ENCODE data around the gene ARHGAP10.

ARHGAP10 gene

GRCh38 chr4:147965873-147966272 lies 234.0 kb downstream of the ARHGAP10 start:
- TF ChIP-seq, protein P1, sequence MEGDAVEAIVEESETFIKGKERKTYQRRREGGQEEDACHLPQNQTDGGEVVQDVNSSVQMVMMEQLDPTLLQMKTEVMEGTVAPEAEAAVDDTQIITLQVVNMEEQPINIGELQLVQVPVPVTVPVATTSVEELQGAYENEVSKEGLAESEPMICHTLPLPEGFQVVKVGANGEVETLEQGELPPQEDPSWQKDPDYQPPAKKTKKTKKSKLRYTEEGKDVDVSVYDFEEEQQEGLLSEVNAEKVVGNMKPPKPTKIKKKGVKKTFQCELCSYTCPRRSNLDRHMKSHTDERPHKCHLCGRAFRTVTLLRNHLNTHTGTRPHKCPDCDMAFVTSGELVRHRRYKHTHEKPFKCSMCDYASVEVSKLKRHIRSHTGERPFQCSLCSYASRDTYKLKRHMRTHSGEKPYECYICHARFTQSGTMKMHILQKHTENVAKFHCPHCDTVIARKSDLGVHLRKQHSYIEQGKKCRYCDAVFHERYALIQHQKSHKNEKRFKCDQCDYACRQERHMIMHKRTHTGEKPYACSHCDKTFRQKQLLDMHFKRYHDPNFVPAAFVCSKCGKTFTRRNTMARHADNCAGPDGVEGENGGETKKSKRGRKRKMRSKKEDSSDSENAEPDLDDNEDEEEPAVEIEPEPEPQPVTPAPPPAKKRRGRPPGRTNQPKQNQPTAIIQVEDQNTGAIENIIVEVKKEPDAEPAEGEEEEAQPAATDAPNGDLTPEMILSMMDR (IDR thresholded peaks at IDR 0.05): no peak
- Mint-ChIP-seq H3K27ac (no peak overlapping the region), H3K4me1 (peaks cover 32% of the 10 kb centered on the region), H3K36me3 (ENCODE audit: low read depth) (peaks cover 53% of the 10 kb centered on the region), H3K27me3 (ENCODE audit: low read depth, poor library complexity) (peaks cover 5% of the 10 kb centered on the region), H3K4me3 (no peak overlapping the region), H3K9me3 (no peaks in the 10 kb centered on the region)
- no peak for DNase-seq

- TF ChIP-seq, protein P1 (IDR thresholded peaks at IDR 0.05): no peak
- H3K27ac Mint-ChIP-seq: peak overlapping the region; percentile 31
Observed at GRCh38 chr4:147968641-147969040, 236.8 kb downstream of the ARHGAP10 start.

DNA sequence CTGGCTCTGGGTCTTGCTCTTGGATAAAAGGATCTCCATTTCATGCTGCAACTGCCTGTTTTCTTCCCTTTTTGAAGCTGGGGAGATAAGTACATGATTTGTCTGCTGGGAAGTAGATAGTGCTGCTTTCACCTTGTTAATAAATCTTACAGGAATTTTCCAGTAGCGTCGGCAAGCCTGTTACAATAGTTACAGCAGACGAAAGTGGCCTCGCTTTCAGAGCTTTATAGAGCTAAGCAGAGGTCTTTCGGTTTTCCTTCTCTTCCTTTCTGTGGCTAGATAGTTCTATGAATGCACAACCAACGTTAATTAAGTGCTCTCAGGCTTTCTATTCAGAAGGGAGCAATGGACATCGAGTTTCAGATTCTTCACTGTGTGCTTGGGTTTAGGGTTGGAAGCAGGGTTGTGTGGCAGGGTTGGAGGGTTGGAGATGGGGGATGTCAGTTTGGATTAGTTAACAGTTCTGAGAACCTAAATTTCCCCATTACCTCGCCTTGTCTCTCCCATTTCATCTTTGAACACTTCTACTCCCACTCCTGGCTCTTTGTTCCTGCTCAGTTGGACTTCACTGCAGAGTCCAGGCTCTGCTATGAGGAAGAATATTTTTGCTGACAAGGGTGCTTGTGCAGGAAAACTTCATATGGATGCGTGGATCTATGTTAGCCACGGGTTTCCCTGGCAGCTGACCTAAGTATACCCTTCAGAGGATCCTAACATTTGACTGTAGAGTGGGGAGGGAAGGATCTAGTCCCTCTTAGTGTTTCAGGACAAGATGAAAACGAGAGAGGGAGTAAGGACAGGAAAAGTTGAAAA lies 237.9 kb downstream of the ARHGAP10 start:
- Mint-ChIP-seq H3K27ac (peak overlapping the region; percentile 87), H3K4me1 (peaks cover 28% of the 10 kb centered on the region), H3K36me3 (ENCODE audit: low read depth) (peaks cover 65% of the 10 kb centered on the region), H3K4me3 (no peak overlapping the region), H3K27me3 (ENCODE audit: low read depth, poor library complexity) (peaks cover 2% of the 10 kb centered on the region), H3K9me3 (peaks cover 8% of the 10 kb centered on the region)
- TF ChIP-seq, protein P1 (IDR thresholded peaks at IDR 0.05): no peak
- DNase-seq: no peak

More at GRCh38 chr4:147968641-147969040, 236.8 kb downstream of the ARHGAP10 start:
- Mint-ChIP-seq H3K9me3 (peaks cover 5% of the 10 kb centered on the region), H3K27me3 (ENCODE audit: low read depth, poor library complexity) (peaks cover 5% of the 10 kb centered on the region), H3K4me1 (peaks cover 32% of the 10 kb centered on the region), H3K36me3 (ENCODE audit: low read depth) (peaks cover 62% of the 10 kb centered on the region), H3K4me3 (no peak overlapping the region)
- DNase-seq: no peak

- no peak for DNase-seq
- Mint-ChIP-seq H3K36me3 (ENCODE audit: low read depth) (peaks cover 60% of the 10 kb centered on the region), H3K4me1 (peaks cover 31% of the 10 kb centered on the region), H3K27ac (peak overlapping the region; percentile 25), H3K4me3 (no peak overlapping the region), H3K27me3 (ENCODE audit: low read depth, poor library complexity) (peaks cover 2% of the 10 kb centered on the region), H3K9me3 (peaks cover 8% of the 10 kb centered on the region)
- TF ChIP-seq, protein P1 (IDR thresholded peaks at IDR 0.05): no peak
Observed at GRCh38 chr4:147971116-147971515, 239.2 kb downstream of the ARHGAP10 start.

GRCh38 chr4:147975325-147975724 lies 243.4 kb downstream of the ARHGAP10 start:
- H3K4me1 Mint-ChIP-seq: peaks cover 6% of the 10 kb centered on the region
- no peak overlapping the region for H3K27ac Mint-ChIP-seq
- TF ChIP-seq, protein P1 (IDR thresholded peaks at IDR 0.05): no peak
- peaks cover 35% of the 10 kb centered on the region for H3K9me3 Mint-ChIP-seq
- H3K4me3 Mint-ChIP-seq: no peak overlapping the region
- H3K36me3 Mint-ChIP-seq (ENCODE audit: low read depth): peaks cover 82% of the 10 kb centered on the region
- no peak for DNase-seq
- peaks cover under 1% of the 10 kb centered on the region for H3K27me3 Mint-ChIP-seq (ENCODE audit: low read depth, poor library complexity)

Measured in nephron progenitor cell (in vitro differentiated cells).